Body of pancreas (tissue), 4 donors: Measurements from ENCODE around the gene MS4A6E. TPM values are rescaled to one million over a fixed set of nuclear protein-coding genes. Genes with fewer than 3 reads are reported as not detected.

Experiments
- ATAC-seq: fragments of 150-250 bp; one replicate; pipeline ENCODE4 v1.9.1; 2016
- DNase-seq, 4 donors: peaks; one replicate each; pipeline ENCODE4 v3.0.0-alpha.2; 2019
- H3K27ac ChIP-seq, 4 donors: fragments of 200-600 bp; sonication (generic); 1 replicate in 3 of 4; 2 replicates in 1 of 4; pipeline versions ENCODE4 v1.5.1 to v1.6.1; 2016 to 2019; ENCODE audit warnings: mild to moderate bottlenecking in 1 of 4, mixed read lengths in 1 of 4, moderate library complexity in 1 of 4
- H3K27me3 ChIP-seq, 2 donors: fragments of 200-600 bp; sonication (generic); one replicate each; pipeline ENCODE4 v1.6.0; 2016; ENCODE audit warnings: mild to moderate bottlenecking in 1 of 2
- H3K36me3 ChIP-seq, 2 donors: fragments of 200-600 bp; sonication (generic); replicated peaks in 1 of 2; 2 replicates each; pipeline ENCODE4 v1.5.1; 2016; ENCODE audit warnings: low read depth in 2 of 2; ENCODE audit not compliant: insufficient read depth in 1 of 2
- H3K4me1 ChIP-seq: fragments of 200-600 bp; sonication (generic); one replicate; pipeline ENCODE4 v1.6.0; 2016
- H3K4me3 ChIP-seq, 2 donors: fragments of 200-600 bp; sonication (generic); 1 replicate in 1 of 2; 2 replicates in 1 of 2; pipeline ENCODE4 v1.5.1; 2016 to 2019
- H3K9me3 ChIP-seq, 3 donors: fragments of 200-600 bp; sonication (generic); 1 replicate in 2 of 3; 2 replicates in 1 of 3; pipeline ENCODE4 v1.5.1; 2016
- CTCF ChIP-seq, 7 experiments: fragments of 450-650 bp in 4 of 7; fragments of 200-600 bp in 3 of 7; sonication (generic) in 3 of 7; IDR thresholded peaks; one replicate each; pipeline ENCODE4 v1.5.1; 2016 to 2019; ENCODE audit warnings: antibody characterized with exemption in 7 of 7
- POLR2A ChIP-seq, 3 donors: fragments of 450-650 bp; IDR thresholded peaks; one replicate each; pipeline ENCODE4 v1.6.1; 2016; ENCODE audit warnings: antibody characterized with exemption in 3 of 3, mild to moderate bottlenecking in 2 of 3
- WGBS, 2 donors: methylation state at CpG; one replicate each; pipeline ENCODE4 v1.1.5; 2017; 5-methylcytosine and 5-hydroxymethylcytosine counted together
- intact Hi-C: fragments of 100-400 bp; cut with DNase I; formaldehyde crosslinking; loops from one replicate; pipeline ENCODE4 v1.15.1; 2023
- total RNA-seq, 2 donors: library from RNA; depleted of rRNA; stranded (reverse); fragments of >200 nt; gene quantifications; one replicate each; pipeline ENCODE4 v1.1.0, GENCODE V29; 2016

The MS4A6E gene
- total RNA-seq, 2 donors from 2014 or later: not detected

DNA sequence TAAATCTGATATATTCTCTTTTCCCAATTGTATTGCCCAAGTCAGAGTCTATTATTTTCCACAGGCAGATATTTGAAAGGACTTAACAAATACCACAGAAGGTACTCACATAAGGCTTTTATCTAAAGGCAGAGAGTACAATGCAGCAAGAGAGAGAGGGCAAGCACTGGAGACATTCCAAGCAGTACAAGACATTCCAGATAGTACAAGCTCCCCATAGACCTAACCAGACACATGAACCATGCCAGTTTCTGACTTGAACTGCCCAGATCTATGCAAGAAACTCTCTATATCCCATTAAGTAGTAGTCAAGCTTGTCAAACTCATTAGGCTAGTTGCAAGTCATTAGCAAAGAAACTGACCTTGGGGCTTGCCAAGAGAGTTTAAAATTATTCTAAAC is 11.2 kb upstream of the MS4A6E start:
- TF ChIP-seq POLR2A (IDR thresholded peaks at IDR 0.05) (no peak), CTCF (IDR thresholded peaks at IDR 0.05) (no peak)
- intact Hi-C loops: no loop called here
- H3K4me1 ChIP-seq: no peaks in the 10 kb centered on the region
- no peaks in the 10 kb centered on the region for H3K27me3 ChIP-seq
- no peaks in the 10 kb centered on the region for H3K9me3 ChIP-seq
- no peaks in the 10 kb centered on the region for H3K36me3 ChIP-seq
- no peak overlapping the region for H3K4me3 ChIP-seq
- ATAC-seq (no peak), DNase-seq (no peak)
- no peak overlapping the region for H3K27ac ChIP-seq

GRCh38 chr11:60316317-60316716 is 10.7 kb upstream of the MS4A6E start:
- 54 to 62% methylated on average over 2 of the region's 2 CpGs for WGBS, 2 donors

DNA sequence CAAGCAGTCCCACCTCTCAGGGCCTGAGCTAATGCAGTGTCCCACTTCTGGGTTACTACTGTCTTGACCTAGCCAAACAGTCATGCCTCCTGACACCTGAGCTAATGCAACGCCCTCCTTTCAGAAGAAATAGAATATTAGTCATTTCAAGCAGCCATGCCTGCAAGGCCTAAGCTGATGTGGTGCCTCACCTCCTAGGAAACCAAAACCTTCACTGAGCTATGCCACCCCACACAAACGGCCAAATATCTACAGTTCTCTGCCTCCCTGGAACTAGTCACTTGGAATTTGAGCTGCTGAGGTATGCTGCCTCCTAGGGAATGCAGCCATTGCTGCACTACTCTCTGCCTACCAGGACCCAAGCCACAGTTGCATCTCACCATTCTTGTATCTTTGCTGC is 8.3 kb upstream of the MS4A6E start:
- Histone ChIP-seq H3K27ac (no peak overlapping the region), H3K4me3 (no peak overlapping the region), H3K9me3 (no peaks in the 10 kb centered on the region), H3K4me1 (no peaks in the 10 kb centered on the region), H3K36me3 (no peaks in the 10 kb centered on the region), H3K27me3 (no peaks in the 10 kb centered on the region)
- DNase-seq (no peak), ATAC-seq (no peak)
- intact Hi-C loops: no loop called here
- 28 to 44% methylated on average over 2 of the region's 2 CpGs for WGBS, 2 donors
- TF ChIP-seq POLR2A (IDR thresholded peaks at IDR 0.05) (no peak), CTCF (IDR thresholded peaks at IDR 0.05) (no peak)

More at GRCh38 chr11:60316317-60316716, 10.7 kb upstream of the MS4A6E start:
- no peak for DNase-seq
- H3K4me1 ChIP-seq: no peaks in the 10 kb centered on the region
- H3K4me3 ChIP-seq: no peak overlapping the region
- TF ChIP-seq CTCF (IDR thresholded peaks at IDR 0.05) (no peak), POLR2A (IDR thresholded peaks at IDR 0.05) (no peak)
- intact Hi-C loops: no loop called here
- no peaks in the 10 kb centered on the region for H3K27me3 ChIP-seq
- H3K27ac ChIP-seq: no peak overlapping the region
- ATAC-seq: no peak
- no peaks in the 10 kb centered on the region for H3K36me3 ChIP-seq
- no peaks in the 10 kb centered on the region for H3K9me3 ChIP-seq

- Histone ChIP-seq H3K4me1 (no peaks in the 10 kb centered on the region), H3K4me3 (no peak overlapping the region)
- intact Hi-C loops: no loop called here
Measured at GRCh38 chr11:60321051-60321450, 6.0 kb upstream of the MS4A6E start.

More at GRCh38 chr11:60321051-60321450, 6.0 kb upstream of the MS4A6E start:
- Histone ChIP-seq H3K27ac (no peak overlapping the region), H3K9me3 (peaks cover 0 to 2% (median 0%) of the 10 kb centered on the region in 3 donors), H3K36me3 (no peaks in the 10 kb centered on the region), H3K27me3 (no peaks in the 10 kb centered on the region)
- no peak for DNase-seq
- no peak for ATAC-seq
- TF ChIP-seq POLR2A (IDR thresholded peaks at IDR 0.05): no peak
- no peak for TF ChIP-seq CTCF (IDR thresholded peaks at IDR 0.05)
